Activated CD4-positive, alpha-beta T cell treated with anti-CD3 and anti-CD28 coated beads for 1 hour (primary cell): ENCODE data around the gene CDC20.

ENCODE experiments used
- DNase-seq: peaks from one replicate; pipeline ENCODE4 v3.0.0-alpha.2; 2020

Gene CDC20

GRCh38 chr1:43329995-43330751, 28.6 kb upstream of the CDC20 start:
- no peak for DNase-seq

GRCh38 chr1:43331688-43332087, 27.1 kb upstream of the CDC20 start:
- no peak for DNase-seq

GRCh38 chr1:43334453-43335205, 24.2 kb upstream of the CDC20 start:
- DNase-seq, result no peak

GRCh38 chr1:43337588-43337987, 21.2 kb upstream of the CDC20 start, which contains the start of gene MPL:
Gene MPL, plus strand, starts transcription at chr1:43337818. Its CDS starts 31 bp downstream, at chr1:43337849.
- no peak for DNase-seq

GRCh38 chr1:43338001-43338400, 20.8 kb upstream of the CDC20 start:
- no peak for DNase-seq

- DNase-seq, result no peak
Observed at GRCh38 chr1:43339584-43340232, 19.1 kb upstream of the CDC20 start.

GRCh38 chr1:43340559-43340958, 18.2 kb upstream of the CDC20 start:
- no peak for DNase-seq

GRCh38 chr1:43344267-43344850, 14.4 kb upstream of the CDC20 start:
- no peak for DNase-seq

GRCh38 chr1:43345120-43345519, 13.7 kb upstream of the CDC20 start:
- DNase-seq, result no peak

- DNase-seq, result no peak
Observed at GRCh38 chr1:43346636-43347035, 12.1 kb upstream of the CDC20 start.

- no peak for DNase-seq
Observed at GRCh38 chr1:43348343-43348808, 10.4 kb upstream of the CDC20 start.

- no peak for DNase-seq
Observed at GRCh38 chr1:43348809-43349593, 9.8 kb upstream of the CDC20 start.

- DNase-seq, result no peak
Observed at GRCh38 chr1:43349594-43350306, 9.0 kb upstream of the CDC20 start.

- DNase-seq, result no peak
Observed at GRCh38 chr1:43350976-43351375, 7.8 kb upstream of the CDC20 start.

GRCh38 chr1:43351421-43352350, 7.1 kb upstream of the CDC20 start:
- DNase-seq, result no peak

- no peak for DNase-seq
Observed at GRCh38 chr1:43352351-43352705, 6.5 kb upstream of the CDC20 start.

- no peak for DNase-seq
Observed at GRCh38 chr1:43352881-43353280, 5.9 kb upstream of the CDC20 start.

GRCh38 chr1:43354471-43354870, 4.3 kb upstream of the CDC20 start:
- no peak for DNase-seq

- no peak for DNase-seq
Observed at GRCh38 chr1:43354936-43355335, 3.8 kb upstream of the CDC20 start.

- DNase-seq, result no peak
Observed at GRCh38 chr1:43357251-43357650, 1.5 kb upstream of the CDC20 start.
